HG03432 (cell line): ENCODE measurements around the gene NAALAD2.
"Not testable (repeated sequence)": the region's sequence is repeated elsewhere in the genome, so short reads cannot be mapped to it uniquely, and the experiment has no call there.

Source experiments
- ATAC-seq: cut with Tn5 transposase; IDR thresholded peaks from one replicate; pipeline ENCODE4 v1.9.1; 2021; ENCODE audit warnings: mild to moderate bottlenecking, moderate library complexity; ENCODE audit not compliant: unreplicated experiment

Gene NAALAD2

GRCh38 chr11:90189011-90189410 lies 54.5 kb downstream of the NAALAD2 start:
- no peak for ATAC-seq

GRCh38 chr11:90192869-90193582 lies 58.6 kb downstream of the NAALAD2 start:
- no peak for ATAC-seq

- ATAC-seq = no peak
These were observed 62.9 kb downstream of the NAALAD2 start for GRCh38 chr11:90197377-90197776.

GRCh38 chr11:90202342-90202741 lies 67.9 kb downstream of the NAALAD2 start:
- ATAC-seq = no peak

GRCh38 chr11:90204407-90204806 lies 69.9 kb downstream of the NAALAD2 start:
- ATAC-seq = no peak

GRCh38 chr11:90204832-90205646 lies 70.6 kb downstream of the NAALAD2 start:
- ATAC-seq = peak; percentile 89

- not testable (repeated sequence) for ATAC-seq
These were observed 73.5 kb downstream of the NAALAD2 start for GRCh38 chr11:90207992-90208391.

- ATAC-seq = no peak
These were observed 74.4 kb downstream of the NAALAD2 start for GRCh38 chr11:90208857-90209256.

- ATAC-seq = no peak
These were observed 78.9 kb downstream of the NAALAD2 start for GRCh38 chr11:90213322-90213721.

- ATAC-seq = no peak
These were observed 82.1 kb downstream of the NAALAD2 start for GRCh38 chr11:90216611-90217010.

GRCh38 chr11:90218606-90219005 lies 84.1 kb downstream of the NAALAD2 start:
- no peak for ATAC-seq

- ATAC-seq = no peak
These were observed 85.0 kb downstream of the NAALAD2 start for GRCh38 chr11:90219438-90219837.

- ATAC-seq = no peak
These were observed 85.9 kb downstream of the NAALAD2 start for GRCh38 chr11:90220391-90220790.

GRCh38 chr11:90221803-90222458 lies 87.5 kb downstream of the NAALAD2 start:
- no peak for ATAC-seq

GRCh38 chr11:90222459-90223247 lies 88.2 kb downstream of the NAALAD2 start, which contains the start of gene CHORDC1:
Gene CHORDC1, minus strand, starts transcription at chr11:90223049. Its CDS starts 95 bp downstream, at chr11:90222954.
- ATAC-seq = peak; percentile 92

GRCh38 chr11:90223248-90223585 lies 88.8 kb downstream of the NAALAD2 start:
- ATAC-seq = peak; percentile 54

- ATAC-seq = no peak
These were observed 93.6 kb downstream of the NAALAD2 start for GRCh38 chr11:90228056-90228455.

- ATAC-seq = no peak
These were observed 95.3 kb downstream of the NAALAD2 start for GRCh38 chr11:90229791-90230190.

- no peak for ATAC-seq
These were observed 100.5 kb downstream of the NAALAD2 start for GRCh38 chr11:90234977-90235376.

GRCh38 chr11:90235526-90235925 lies 101.1 kb downstream of the NAALAD2 start:
- ATAC-seq = no peak

- ATAC-seq = no peak
These were observed 102.5 kb downstream of the NAALAD2 start for GRCh38 chr11:90237004-90237403.
